ENCODE measurements around the gene CDS2.

Gene CDS2

GRCh38 chr20:5153612-5154542 is 27.1 kb downstream of the CDS2 start:
- DNase-seq = no peak

DNA sequence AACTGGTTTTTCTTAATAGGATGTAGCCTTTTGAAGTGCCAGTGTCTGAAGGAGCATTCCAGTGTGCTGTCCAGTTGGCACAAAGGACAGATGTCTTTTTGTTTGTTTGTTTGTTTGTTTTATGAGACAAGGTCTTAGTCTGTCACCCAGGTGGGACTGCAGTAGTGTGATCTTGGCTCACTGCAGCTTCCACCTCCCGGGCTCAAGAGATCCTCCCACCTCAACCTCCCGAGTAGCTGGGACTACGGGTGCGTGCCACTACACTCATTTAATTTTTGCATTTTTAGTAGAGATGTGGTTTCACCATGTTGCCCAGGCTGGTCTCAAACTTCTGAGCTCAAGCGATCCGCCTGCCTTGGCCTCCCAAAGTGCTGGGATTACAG is 27.7 kb downstream of the CDS2 start:
- DNase-seq = no peak

GRCh38 chr20:5155404-5155803 is 28.6 kb downstream of the CDS2 start:
- DNase-seq = no peak

DNA sequence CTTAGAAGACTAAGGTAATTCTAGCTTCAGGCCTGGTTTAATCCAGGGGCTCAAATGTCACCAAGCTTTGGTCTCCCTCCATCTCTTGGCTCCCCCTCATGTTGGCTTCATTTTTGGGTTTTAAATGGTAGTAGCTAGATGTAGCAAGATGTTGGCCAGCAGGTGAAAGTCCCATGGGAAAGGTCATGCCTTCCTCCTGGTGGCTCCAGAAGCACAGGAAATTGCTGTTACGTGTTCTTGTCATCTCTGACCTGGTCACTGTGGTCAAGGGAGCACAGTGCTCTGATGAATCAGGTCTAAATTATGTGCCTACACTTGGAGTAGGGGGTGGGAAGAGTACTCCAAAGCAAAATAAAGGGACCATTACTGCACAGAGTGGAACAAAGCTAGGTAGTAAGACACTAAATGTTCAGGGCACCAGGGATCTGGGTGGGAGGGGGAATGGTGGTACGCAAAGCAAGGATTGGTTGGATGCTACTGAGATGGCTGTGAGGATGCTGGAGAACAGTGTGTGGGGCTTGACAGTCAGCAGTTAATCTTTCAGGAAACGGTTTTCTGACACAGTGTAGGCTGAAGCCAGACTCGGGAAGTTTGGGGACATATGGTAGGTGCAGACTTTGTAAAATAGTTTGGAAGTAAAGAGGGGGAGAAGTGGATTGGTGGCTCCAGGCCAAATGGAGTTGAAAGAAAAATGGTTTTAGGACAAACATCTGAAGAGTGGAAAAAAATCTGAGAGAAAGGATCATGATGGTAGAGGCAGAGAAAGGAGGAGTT is 30.1 kb downstream of the CDS2 start:
- DNase-seq = no peak

DNA sequence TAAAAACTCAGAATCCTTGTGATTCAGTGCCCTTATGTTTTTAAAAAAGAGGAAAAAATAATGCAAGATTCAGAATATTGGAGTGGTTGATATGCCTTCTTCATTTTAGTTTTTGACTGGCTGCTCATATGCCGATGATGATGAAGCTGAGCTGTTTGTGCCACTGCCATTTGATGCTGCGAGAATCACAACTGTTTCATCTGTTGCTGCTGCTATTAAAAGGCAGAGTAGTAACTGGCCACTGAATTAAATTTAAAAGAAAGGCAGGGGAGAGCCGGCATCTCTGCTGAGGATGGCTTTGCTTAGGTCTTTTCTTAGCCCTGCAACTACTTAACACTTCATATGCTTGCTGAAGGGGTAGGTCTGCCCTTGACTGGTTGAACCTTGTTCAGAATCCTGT is 33.1 kb downstream of the CDS2 start:
- DNase-seq = no peak

DNA sequence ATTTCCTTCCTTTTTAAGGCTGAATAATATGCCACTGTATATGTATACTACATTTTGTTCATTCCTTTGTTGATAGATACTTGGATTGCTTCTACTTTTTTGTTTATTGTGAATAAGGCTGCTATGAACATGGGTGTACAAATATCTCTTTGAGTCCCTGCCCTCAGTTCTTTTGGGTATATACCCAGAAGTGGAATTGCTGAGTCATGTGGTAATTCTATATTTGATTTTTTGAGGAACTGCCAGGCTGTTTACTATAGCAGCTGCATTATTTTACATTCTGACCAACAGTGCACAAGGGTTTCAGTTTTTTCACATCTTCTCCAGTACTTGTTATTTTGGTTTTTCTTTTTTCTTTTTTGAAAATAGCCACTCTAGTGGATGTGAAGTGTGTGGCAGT is 34.1 kb downstream of the CDS2 start:
- DNase-seq = no peak

DNA sequence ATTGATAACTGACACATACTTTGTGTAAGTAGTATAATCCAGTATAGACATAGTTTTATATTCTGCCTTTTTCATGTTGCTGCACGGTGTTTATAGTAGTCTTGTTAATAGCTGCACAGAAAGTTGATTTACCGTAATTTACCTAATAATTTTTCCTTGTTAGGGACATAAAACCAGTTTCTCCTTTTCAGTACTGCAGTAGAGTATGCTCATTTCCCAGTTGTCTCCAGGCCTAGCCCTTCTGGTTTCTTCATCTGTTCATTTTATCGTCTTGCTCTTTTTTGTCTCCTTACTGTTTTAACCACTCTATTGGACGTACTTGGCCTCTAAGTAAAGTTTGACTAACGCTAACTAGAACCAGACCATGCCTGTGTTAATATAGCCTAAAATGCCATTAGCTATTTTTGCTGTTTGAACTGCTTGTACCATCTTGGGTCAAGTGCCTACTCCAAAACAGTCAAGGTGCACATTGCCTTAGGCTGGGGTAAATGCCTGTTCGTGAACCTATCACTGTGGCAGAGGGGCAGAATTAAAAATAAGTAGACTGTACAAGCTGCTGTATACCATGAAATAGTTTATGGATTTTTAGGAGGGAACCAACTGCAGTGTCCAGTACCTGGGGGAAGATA is 34.8 kb downstream of the CDS2 start:
- no peak for DNase-seq

DNA sequence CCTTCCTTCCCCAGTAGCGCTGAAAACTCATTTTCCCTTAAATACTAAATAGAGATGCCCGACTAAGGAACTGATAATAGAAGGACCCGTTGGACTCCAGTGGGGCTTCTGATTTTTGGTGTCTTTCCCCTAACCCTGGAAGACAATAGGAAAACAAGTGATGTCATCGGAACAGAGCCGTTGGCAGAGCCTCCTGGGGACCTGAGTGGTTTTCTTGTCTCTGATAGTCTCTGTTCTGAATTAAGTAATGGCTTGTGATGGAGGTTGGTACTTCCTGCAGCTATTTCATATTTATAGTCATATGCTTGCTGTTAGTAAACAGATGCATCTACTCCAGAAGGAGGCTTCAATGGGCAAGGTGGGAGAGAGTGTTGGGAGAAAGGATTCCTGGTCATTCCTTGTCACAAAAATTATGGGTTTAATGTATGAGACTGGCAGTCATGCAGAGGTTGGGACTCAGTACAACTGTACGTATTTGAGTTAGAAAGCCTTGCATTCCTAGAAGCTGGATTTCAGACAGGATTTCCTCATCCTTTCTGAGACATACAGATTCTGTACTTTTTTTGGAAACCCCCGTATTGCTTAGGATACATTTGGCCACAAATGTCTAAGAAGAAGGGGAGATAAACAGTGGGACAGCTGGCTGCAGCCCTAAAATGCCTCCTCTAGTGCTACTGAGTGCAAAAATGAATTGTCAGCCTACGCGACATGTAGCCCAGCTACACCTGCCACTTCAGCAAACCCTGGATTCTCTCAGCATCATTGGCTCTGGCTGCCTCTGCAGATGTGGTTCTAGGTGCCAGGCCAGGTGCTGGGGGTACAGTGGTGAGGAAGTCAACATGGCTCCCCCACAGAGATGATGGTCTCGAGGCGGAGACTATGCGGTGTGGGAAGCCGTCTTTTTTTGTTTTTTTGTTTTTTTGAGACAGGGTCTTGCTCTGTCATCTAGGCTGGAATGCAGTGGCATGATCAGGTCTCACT is 38.1 kb downstream of the CDS2 start:
- DNase-seq = no peak

- DNase-seq = no peak
Observed at GRCh38 chr20:5168651-5169396, 42.0 kb downstream of the CDS2 start.

- DNase-seq = no peak
Observed at GRCh38 chr20:5170341-5170740, 43.5 kb downstream of the CDS2 start.

- DNase-seq = no peak
Observed at GRCh38 chr20:5171064-5171789, 44.4 kb downstream of the CDS2 start.

GRCh38 chr20:5171790-5172164 is 45.0 kb downstream of the CDS2 start:
- DNase-seq = no peak

- DNase-seq = no peak
Observed at GRCh38 chr20:5172167-5172601, 45.4 kb downstream of the CDS2 start.

GRCh38 chr20:5172903-5173463 is 46.2 kb downstream of the CDS2 start:
- DNase-seq = no peak

GRCh38 chr20:5173751-5174150 is 46.9 kb downstream of the CDS2 start:
- DNase-seq = no peak

GRCh38 chr20:5177071-5177470 is 50.3 kb downstream of the CDS2 start:
- DNase-seq = no peak

- DNase-seq = no peak
Observed at GRCh38 chr20:5178046-5178445, 51.2 kb downstream of the CDS2 start.

- DNase-seq = no peak
Observed at GRCh38 chr20:5180421-5180820, 53.6 kb downstream of the CDS2 start.

GRCh38 chr20:5180933-5181332 is 54.1 kb downstream of the CDS2 start:
- no peak for DNase-seq

- DNase-seq = no peak
Observed at GRCh38 chr20:5181492-5181891, 54.7 kb downstream of the CDS2 start.

GRCh38 chr20:5181958-5182357 is 55.1 kb downstream of the CDS2 start:
- no peak for DNase-seq

Measured in effector CD4-positive, alpha-beta T cell (primary cell).